HepG2 (cell line): ENCODE data around the gene FAM118B. TPM values are rescaled to one million over a fixed set of nuclear protein-coding genes. Genes with fewer than 3 reads are reported as not detected.

ENCODE experiments used
- HDAC2 ChIP-seq: sonication (generic); formaldehyde crosslinking; IDR thresholded peaks from 2 replicates; pipeline ENCODE4 v1.4.0; 2020; ENCODE audit warnings: missing genetic modification reagents
- HNF1B ChIP-seq: sonication (generic); formaldehyde crosslinking; IDR thresholded peaks from 2 replicates; pipeline ENCODE4 v1.5.1; 2020; ENCODE audit warnings: mild to moderate bottlenecking, moderate library complexity, missing genetic modification reagents
- NR2F1 ChIP-seq, 2 experiments: fragments of 450-650 bp in 1 of 2; formaldehyde crosslinking in 1 of 2; IDR thresholded peaks; 2 replicates each; pipeline versions ENCODE4 v1.5.0 to v1.6.1; 2016 to 2020; ENCODE audit warnings: mild to moderate bottlenecking in 1 of 2, missing compliant biosample characterization in 1 of 2, missing genetic modification reagents in 1 of 2, moderate library complexity in 1 of 2
- SCMH1 ChIP-seq: sonication (generic); formaldehyde crosslinking; IDR thresholded peaks from 2 replicates; pipeline ENCODE4 v1.9.0; 2021; ENCODE audit warnings: missing genetic modification reagents, mild to moderate bottlenecking, borderline replicate concordance
- ZNF776 ChIP-seq: sonication (generic); formaldehyde crosslinking; IDR thresholded peaks from 2 replicates; pipeline ENCODE4 v1.4.0; 2020; ENCODE audit warnings: mild to moderate bottlenecking, missing genetic modification reagents
- ZNF790 ChIP-seq: sonication (generic); formaldehyde crosslinking; IDR thresholded peaks from 2 replicates; pipeline ENCODE4 v1.8.0; 2022; ENCODE audit warnings: missing genetic modification reagents, mild to moderate bottlenecking, borderline replicate concordance
- polyA plus RNA-seq, 8 experiments: library from polyadenylated mRNA; depleted of rRNA in 3 of 8; stranded (reverse) in 7 of 8; unstranded in 1 of 8; fragments of >200 nt; fragmentation: Illumina TruSeq in 4 of 8; extraction: Trizol in 4 of 8; gene quantifications; 2 replicates each; pipeline versions ENCODE4 v1.2.1 to v1.2.3, GENCODE V29; 2011 to 2016; ENCODE audit warnings: low read depth in 4 of 8, missing spikeins in 1 of 8, mixed read lengths in 1 of 8; ENCODE audit not compliant: insufficient read depth in 1 of 8
- total RNA-seq, 5 experiments: library from RNA; depleted of rRNA; stranded (reverse); fragments of >200 nt; fragmentation: Illumina TruSeq; extraction: Trizol; gene quantifications; 2 replicates each; pipeline ENCODE4 v1.2.3, GENCODE V29; 2016; ENCODE audit warnings: low read depth in 1 of 5
- TF ChIP-seq, protein P1 (sequence below): sonication (generic); formaldehyde crosslinking; IDR thresholded peaks from 2 replicates; pipeline ENCODE4 v1.8.1; 2023; ENCODE audit warnings: missing genetic modification reagents, inconsistent platforms, borderline replicate concordance
- TF ChIP-seq, protein P2 (sequence below): sonication (generic); formaldehyde crosslinking; conservative IDR thresholded peaks from 2 replicates; pipeline ENCODE4 v1.4.0; 2020; ENCODE audit warnings: missing genetic modification reagents

Gene FAM118B
- total and polyA plus RNA-seq, 2 of the 13 experiments (the other 11 are each of a cell fraction or from before 2014, with no cell fraction given), result 10.2 to 25.7 TPM

DNA sequence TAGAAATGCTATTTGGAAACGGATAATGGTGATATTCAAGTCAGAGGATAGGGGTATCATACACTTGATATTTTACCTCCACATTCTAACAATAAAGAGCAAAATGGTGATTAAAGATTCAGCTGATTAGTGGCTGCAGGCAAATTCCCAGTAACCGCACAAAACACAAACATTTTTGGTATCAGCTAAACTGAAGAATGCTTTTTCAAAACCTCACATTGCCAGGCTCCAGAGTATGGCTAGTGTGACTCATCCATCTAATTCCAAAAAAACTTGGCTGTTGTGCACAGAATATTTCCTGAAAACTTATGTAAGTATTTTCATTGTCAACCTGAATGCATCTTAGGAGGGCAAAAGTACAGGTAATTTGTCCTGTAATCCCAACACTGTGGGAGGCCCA is 46.2 kb downstream of the FAM118B start (continued):
- no peak for TF ChIP-seq HNF1B (CRISPR knock-in tag)
- no peak for TF ChIP-seq ZNF790 (CRISPR knock-in tag)
- TF ChIP-seq, protein P1, sequence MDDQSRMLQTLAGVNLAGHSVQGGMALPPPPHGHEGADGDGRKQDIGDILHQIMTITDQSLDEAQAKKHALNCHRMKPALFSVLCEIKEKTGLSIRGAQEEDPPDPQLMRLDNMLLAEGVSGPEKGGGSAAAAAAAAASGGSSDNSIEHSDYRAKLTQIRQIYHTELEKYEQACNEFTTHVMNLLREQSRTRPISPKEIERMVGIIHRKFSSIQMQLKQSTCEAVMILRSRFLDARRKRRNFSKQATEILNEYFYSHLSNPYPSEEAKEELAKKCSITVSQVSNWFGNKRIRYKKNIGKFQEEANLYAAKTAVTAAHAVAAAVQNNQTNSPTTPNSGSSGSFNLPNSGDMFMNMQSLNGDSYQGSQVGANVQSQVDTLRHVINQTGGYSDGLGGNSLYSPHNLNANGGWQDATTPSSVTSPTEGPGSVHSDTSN (CRISPR knock-in tag), result no peak
- no peak for TF ChIP-seq HDAC2 (CRISPR knock-in tag)
- TF ChIP-seq ZNF776 (CRISPR knock-in tag), result no peak
- no peak for TF ChIP-seq NR2F1 (CRISPR knock-in tag; IDR thresholded peaks at IDR 0.05)
- no peak for TF ChIP-seq SCMH1
- TF ChIP-seq, protein P2, sequence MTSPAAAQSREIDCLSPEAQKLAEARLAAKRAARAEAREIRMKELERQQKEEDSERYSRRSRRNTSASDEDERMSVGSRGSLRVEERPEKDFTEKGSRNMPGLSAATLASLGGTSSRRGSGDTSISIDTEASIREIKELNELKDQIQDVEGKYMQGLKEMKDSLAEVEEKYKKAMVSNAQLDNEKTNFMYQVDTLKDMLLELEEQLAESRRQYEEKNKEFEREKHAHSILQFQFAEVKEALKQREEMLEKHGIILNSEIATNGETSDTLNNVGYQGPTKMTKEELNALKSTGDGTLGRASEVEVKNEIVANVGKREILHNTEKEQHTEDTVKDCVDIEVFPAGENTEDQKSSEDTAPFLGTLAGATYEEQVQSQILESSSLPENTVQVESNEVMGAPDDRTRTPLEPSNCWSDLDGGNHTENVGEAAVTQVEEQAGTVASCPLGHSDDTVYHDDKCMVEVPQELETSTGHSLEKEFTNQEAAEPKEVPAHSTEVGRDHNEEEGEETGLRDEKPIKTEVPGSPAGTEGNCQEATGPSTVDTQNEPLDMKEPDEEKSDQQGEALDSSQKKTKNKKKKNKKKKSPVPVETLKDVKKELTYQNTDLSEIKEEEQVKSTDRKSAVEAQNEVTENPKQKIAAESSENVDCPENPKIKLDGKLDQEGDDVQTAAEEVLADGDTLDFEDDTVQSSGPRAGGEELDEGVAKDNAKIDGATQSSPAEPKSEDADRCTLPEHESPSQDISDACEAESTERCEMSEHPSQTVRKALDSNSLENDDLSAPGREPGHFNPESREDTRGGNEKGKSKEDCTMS (CRISPR knock-in tag), result no peak
